GM12878 (cell line): ENCODE results near the gene UBE2Z. TPM values are rescaled to one million over a fixed set of nuclear protein-coding genes. Genes with fewer than 3 reads are reported as not detected.

Experiments used
- ATAC-seq: fragments of 200-7000 bp; cut with Tn5 transposase; 3 replicates; pipeline ENCODE4 v1.9.1; 2020; ENCODE audit warnings: mild to moderate bottlenecking, moderate library complexity
- BruUV-seq: library from RNA; stranded (reverse); fragments of 400-500 nt; replicated peaks from 2 replicates; lab custom pipeline; 2021; lab: Mats Ljungman, UMichigan
- CTCF ChIA-PET: fragments of 300-600 bp; sonication (Branson Sonifier 250); formaldehyde crosslinking; extraction: SDS; loops from one replicate; lab custom pipeline; 2021; ENCODE audit warnings: inconsistent platforms; lab: Yijun Ruan, JAX
- POLR2A ChIA-PET: fragments of 350-600 bp; formaldehyde crosslinking; extraction: SDS; loops from one replicate; lab custom pipeline; 2021; ENCODE audit warnings: inconsistent platforms; lab: Charles Lee
- RAD21 ChIA-PET: fragments of 300-600 bp; sonication (Branson Sonifier 250); formaldehyde crosslinking; loops from one replicate; lab custom pipeline; 2023; ENCODE audit warnings: antibody characterized with exemption; ENCODE audit not compliant: unreplicated experiment; lab: Charles Lee
- SMC1A ChIA-PET: fragments of 300-600 bp; sonication (Branson Sonifier 250); formaldehyde crosslinking; loops from one replicate; lab custom pipeline; 2023; ENCODE audit not compliant: unreplicated experiment, uncharacterized antibody; lab: Charles Lee
- DNase-seq: peaks from one replicate; pipeline ENCODE4 v3.0.0-alpha.2; 2011; ENCODE audit warnings: low read depth, low spot score
- FAIRE-seq: peaks from 3 replicates; lab custom pipeline; 2011; peaks lifted over from hg19 to GRCh38; lab: Jason Lieb, UNC
- H2AFZ ChIP-seq: 2 replicates; pipeline ENCODE4 v1.6.0; 2011; ENCODE audit warnings: low read depth, low read length, control low read depth; ENCODE audit not compliant: control insufficient read depth
- H3K27ac ChIP-seq: 2 replicates; pipeline ENCODE4 v1.5.1; 2011; ENCODE audit warnings: control low read depth; ENCODE audit not compliant: control insufficient read depth, insufficient read depth
- H3K27me3 ChIP-seq, 2 experiments: replicated peaks in 1 of 2; 2 replicates each; pipeline versions ENCODE4 v1.6.0 to v1.6.1; 2011; ENCODE audit warnings: low read length in 1 of 2; ENCODE audit not compliant: control insufficient read depth in 2 of 2, insufficient read depth in 2 of 2
- H3K36me3 ChIP-seq, 2 experiments: 2 replicates each; pipeline ENCODE4 v1.5.1; 2011; ENCODE audit warnings: low read length in 1 of 2; ENCODE audit not compliant: control insufficient read depth in 2 of 2, insufficient read depth in 2 of 2
- H3K4me1 ChIP-seq: 2 replicates; pipeline ENCODE4 v1.6.1; 2011; ENCODE audit warnings: mild to moderate bottlenecking, low read length, moderate library complexity, mixed read lengths; ENCODE audit not compliant: control insufficient read depth, insufficient read depth
- H3K4me2 ChIP-seq: 2 replicates; pipeline ENCODE4 v1.6.0; 2011; ENCODE audit warnings: control low read depth; ENCODE audit not compliant: control insufficient read depth, insufficient read depth
- H3K4me3 ChIP-seq: fragments of 200-600 bp; sonication (generic); 2 replicates; pipeline ENCODE4 v1.5.1; 2016
- H3K79me2 ChIP-seq: 2 replicates; pipeline ENCODE4 v1.6.0; 2011; ENCODE audit warnings: low read length; ENCODE audit not compliant: control insufficient read depth, insufficient read depth
- H3K9ac ChIP-seq: 2 replicates; pipeline ENCODE4 v1.8.0; 2011; ENCODE audit warnings: low read length, control low read depth, mixed read lengths; ENCODE audit not compliant: control insufficient read depth, insufficient read depth
- H3K9me3 ChIP-seq: replicated peaks from 3 replicates; pipeline ENCODE4 v1.5.1; 2011; ENCODE audit warnings: mild to moderate bottlenecking, low read length; ENCODE audit not compliant: control insufficient read depth, insufficient read depth
- H4K20me1 ChIP-seq: 2 replicates; pipeline ENCODE4 v1.6.0; 2011; ENCODE audit not compliant: control insufficient read depth, insufficient read depth
- ESRRA ChIP-seq: IDR thresholded peaks from 2 replicates; pipeline ENCODE4 v1.6.1; 2012; ENCODE audit warnings: mild to moderate bottlenecking, low read length, improper control_type of control experiment
- GABPA ChIP-seq: IDR thresholded peaks from 2 replicates; pipeline ENCODE4 v1.6.1; 2014; ENCODE audit warnings: antibody characterized with exemption, low read depth, mild to moderate bottlenecking, inconsistent platforms
- IRF4 ChIP-seq: IDR thresholded peaks from 2 replicates; pipeline ENCODE4 v1.6.1; 2011; ENCODE audit warnings: low read depth, low read length
- MEF2A ChIP-seq: IDR thresholded peaks from 2 replicates; pipeline ENCODE4 v1.6.1; 2011; ENCODE audit warnings: low read depth, mild to moderate bottlenecking, low read length, moderate library complexity; ENCODE audit not compliant: insufficient read depth
- MXI1 ChIP-seq: fragments of 150-350 bp; IDR thresholded peaks from 2 replicates; pipeline ENCODE4 v1.6.1; 2011; ENCODE audit warnings: low read depth, mild to moderate bottlenecking, inconsistent platforms, low read length, improper control_type of control experiment
- NFYA ChIP-seq: IDR thresholded peaks from 2 replicates; pipeline ENCODE4 v1.6.1; 2011; ENCODE audit warnings: low read depth, mild to moderate bottlenecking, low read length, improper control_type of control experiment, borderline replicate concordance
- RB1 ChIP-seq: fragments of 450-650 bp; formaldehyde crosslinking; IDR thresholded peaks from 2 replicates; pipeline ENCODE4 v1.6.1; 2017; ENCODE audit warnings: mild to moderate bottlenecking, borderline replicate concordance
- SIN3A ChIP-seq: IDR thresholded peaks from 2 replicates; pipeline ENCODE4 v1.6.1; 2012; ENCODE audit warnings: low read depth, low read length, improper control_type of control experiment
- STAT1 ChIP-seq: fragments of 450-650 bp; conservative IDR thresholded peaks from 2 replicates; pipeline ENCODE4 v1.6.1; 2014; ENCODE audit warnings: antibody characterized with exemption, mild to moderate bottlenecking
- SUZ12 ChIP-seq: fragments of 200-600 bp; sonication (generic); IDR thresholded peaks from one replicate; pipeline ENCODE4 v1.6.1; 2018; ENCODE audit warnings: antibody characterized with exemption, mild to moderate bottlenecking; ENCODE audit not compliant: unreplicated experiment
- WRNIP1 ChIP-seq: IDR thresholded peaks from 2 replicates; pipeline ENCODE4 v1.6.1; 2011; ENCODE audit warnings: low read depth, low read length, improper control_type of control experiment, borderline replicate concordance
- WGBS: methylation state at CpG from one replicate; pipeline ENCODE4 v1.1.6; 2016; ENCODE audit warnings: low lambda C conversion rate; ENCODE audit not compliant: insufficient replicate concordance, insufficient coverage; ENCODE audit errors: missing lambda C conversion rate; 5-methylcytosine and 5-hydroxymethylcytosine counted together
- in situ Hi-C: fragments of 300-500 bp; cut with MboI; formaldehyde crosslinking; loops from 9 replicates; pipeline ENCODE4 v1.14.3; 2018; ENCODE audit warnings: mixed read lengths
- intact Hi-C: fragments of 100-400 bp; cut with micrococcal nuclease; formaldehyde crosslinking; loops from one replicate; pipeline ENCODE4 v1.14.2; 2022; ENCODE audit not compliant: unreplicated experiment
- polyA plus RNA-seq, 11 experiments: library from polyadenylated mRNA; depleted of rRNA in 4 of 11; unstranded in 6 of 11; stranded (reverse) in 5 of 11; fragments of >200 nt; fragmentation: Nextera tagmentation in 4 of 11; fragmentation: Illumina TruSeq in 1 of 11; extraction: Ambion mirVana in 4 of 11; extraction: Trizol in 1 of 11; gene quantifications; 1 replicate in 1 of 11; 2 replicates in 10 of 11; pipeline versions ENCODE4 v1.2.1 to v1.2.3, GENCODE V29; 2011 to 2016; ENCODE audit warnings: inconsistent platforms in 2 of 11, missing spikeins in 2 of 11, low read depth in 1 of 11
- total RNA-seq, 4 experiments: library from RNA; depleted of rRNA in 3 of 4; stranded (reverse); fragments of >200 nt in 3 of 4; fragmentation: Illumina TruSeq in 1 of 4; extraction: Trizol in 1 of 4; gene quantifications; 2 replicates each; pipeline versions ENCODE4 v1.2.1 to v1.2.3, GENCODE V29; 2013 to 2021

Gene UBE2Z
- total and polyA plus RNA-seq, 10 of the 15 experiments (the other 5 are each of a cell fraction or from before 2014, with no cell fraction given) = 23.1 to 191 (median 57.4) TPM

GRCh38 chr17:48873209-48873608, 35.0 kb upstream of the UBE2Z start:
- ChIA-PET RAD21 (interaction anchor here (0.8 to 17.3 kb wide), 5 partner anchors 10 to 148 kb away, joined by 3 to 376 read pairs (median 3); partner anchors contain the start of gene TTLL6), SMC1A (interaction anchor here (0.6 to 11.9 kb wide), 6 partner anchors 10 to 156 kb away, joined by 3 to 281 read pairs (median 6); partner anchors contain the start of gene TTLL6), POLR2A (interaction anchor here (1.1 kb wide), 1 partner anchor 39 kb away, joined by 4 read pairs; no protein-coding TSS in a partner anchor), CTCF (interaction anchor here (0.6 to 18.3 kb wide), 8 partner anchors 9 to 197 kb away, joined by 3 to 490 read pairs (median 6); partner anchors contain the start of gene TTLL6)
- DNase-seq (no peak), ATAC-seq (no peak), FAIRE-seq (no peak)
- Histone ChIP-seq H3K9ac (no peak overlapping the region), H3K4me3 (no peak overlapping the region), H3K36me3 (no peaks in the 10 kb centered on the region), H3K9me3 (no peaks in the 10 kb centered on the region), H2AFZ (no peak overlapping the region), H3K27me3 (no peaks in the 10 kb centered on the region), H3K4me2 (no peak overlapping the region), H3K4me1 (peaks cover 16% of the 10 kb centered on the region), H4K20me1 (no peaks in the 10 kb centered on the region), H3K79me2 (no peaks in the 10 kb centered on the region), H3K27ac (no peak overlapping the region)
- in situ Hi-C loops = no loop called here
- intact Hi-C loops = no loop called here
- BruUV-seq = no TSS peak
- no peak for TF ChIP-seq ESRRA
- no peak for TF ChIP-seq SIN3A
- no peak for TF ChIP-seq STAT1
- TF ChIP-seq MEF2A = no peak
- no peak for TF ChIP-seq WRNIP1
- no peak for TF ChIP-seq MXI1
- no peak for TF ChIP-seq NFYA
- no peak for TF ChIP-seq GABPA
- no peak for TF ChIP-seq RB1
- no peak for TF ChIP-seq IRF4
- TF ChIP-seq SUZ12 = no peak
- WGBS = 100% methylated on average over 1 of the region's 1 CpG
